Adipocyte (in vitro differentiated cells): Measurements from ENCODE around the gene MAPK11.

Source experiments
- DNase-seq: peaks from one replicate; pipeline ENCODE4 v3.0.0-alpha.2; 2015; ENCODE audit warnings: low read depth
- H3K27me3 ChIP-seq: replicated peaks from 2 replicates; pipeline ENCODE4 v1.7.0; 2013; ENCODE audit warnings: mild to moderate bottlenecking, low read length, moderate library complexity; ENCODE audit not compliant: control insufficient read depth, insufficient read depth
- H3K36me3 ChIP-seq: 2 replicates; pipeline ENCODE4 v1.7.0; 2013; ENCODE audit warnings: low read length, mild to moderate bottlenecking, moderate library complexity; ENCODE audit not compliant: control insufficient read depth, insufficient read depth, severe bottlenecking
- H3K4me1 ChIP-seq: 2 replicates; pipeline ENCODE4 v1.7.0; 2013; ENCODE audit warnings: mild to moderate bottlenecking, low read length, moderate library complexity; ENCODE audit not compliant: control insufficient read depth, insufficient read depth
- H3K4me3 ChIP-seq: 2 replicates; pipeline ENCODE4 v1.7.0; 2013; ENCODE audit warnings: mild to moderate bottlenecking, low read length, moderate library complexity
- H3K9ac ChIP-seq: 2 replicates; pipeline ENCODE4 v1.7.0; 2013; ENCODE audit warnings: mild to moderate bottlenecking, low read length, moderate library complexity
- H3K9me3 ChIP-seq: 2 replicates; pipeline ENCODE4 v1.7.0; 2013; ENCODE audit warnings: mild to moderate bottlenecking, low read length, moderate library complexity; ENCODE audit not compliant: control insufficient read depth

Gene MAPK11

DNA sequence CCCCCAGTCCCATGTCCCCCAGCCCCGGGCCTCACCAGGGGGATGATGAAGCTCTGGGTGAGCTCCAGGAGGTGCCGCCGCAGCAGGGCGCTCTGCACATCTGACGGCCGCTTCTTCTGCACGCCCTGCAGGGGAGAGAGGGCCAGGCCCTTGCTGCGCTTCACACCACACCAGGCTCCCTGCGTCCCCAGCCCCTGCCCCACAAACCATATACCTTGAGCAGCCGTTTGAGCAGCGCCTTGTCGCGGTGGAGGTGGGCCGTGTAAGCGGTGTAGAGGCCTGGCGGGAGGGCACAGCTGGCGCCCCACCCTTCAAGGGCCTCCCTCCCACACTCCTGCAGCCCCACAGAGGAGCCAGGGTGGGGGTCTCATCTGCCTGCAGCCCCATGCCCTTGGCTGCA is 43.4 kb upstream of the MAPK11 start:
- no peak for DNase-seq
- H3K9me3 ChIP-seq = no peaks in the 10 kb centered on the region
- no peak overlapping the region for H3K9ac ChIP-seq
- H3K27me3 ChIP-seq = no peaks in the 10 kb centered on the region
- no peak overlapping the region for H3K4me3 ChIP-seq
- H3K36me3 ChIP-seq = no peaks in the 10 kb centered on the region
- peaks cover 5% of the 10 kb centered on the region for H3K4me1 ChIP-seq

DNA sequence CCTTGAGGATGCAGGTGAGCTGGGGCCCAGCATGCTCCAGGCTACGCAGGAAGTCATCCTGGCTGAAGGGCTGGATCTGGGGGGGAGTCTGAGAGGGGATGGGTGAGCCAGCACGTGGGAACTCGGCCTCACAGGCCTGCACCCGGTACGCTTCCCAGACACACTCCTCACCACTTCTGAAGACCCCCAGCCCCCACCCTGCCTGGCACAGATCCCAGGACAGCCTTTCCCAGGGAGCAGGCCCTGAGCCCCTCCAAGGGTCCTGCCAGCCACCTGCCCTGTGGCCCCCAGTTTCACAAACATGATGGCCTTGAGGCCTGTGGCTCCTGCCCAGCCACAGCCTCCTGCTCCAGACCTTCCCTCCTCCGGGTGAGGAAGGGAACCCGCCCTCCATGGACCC is 42.8 kb upstream of the MAPK11 start:
- no peak overlapping the region for H3K4me3 ChIP-seq
- no peaks in the 10 kb centered on the region for H3K27me3 ChIP-seq
- H3K9me3 ChIP-seq = no peaks in the 10 kb centered on the region
- H3K9ac ChIP-seq = no peak overlapping the region
- H3K36me3 ChIP-seq = no peaks in the 10 kb centered on the region
- no peak for DNase-seq
- H3K4me1 ChIP-seq = peaks cover 10% of the 10 kb centered on the region

DNA sequence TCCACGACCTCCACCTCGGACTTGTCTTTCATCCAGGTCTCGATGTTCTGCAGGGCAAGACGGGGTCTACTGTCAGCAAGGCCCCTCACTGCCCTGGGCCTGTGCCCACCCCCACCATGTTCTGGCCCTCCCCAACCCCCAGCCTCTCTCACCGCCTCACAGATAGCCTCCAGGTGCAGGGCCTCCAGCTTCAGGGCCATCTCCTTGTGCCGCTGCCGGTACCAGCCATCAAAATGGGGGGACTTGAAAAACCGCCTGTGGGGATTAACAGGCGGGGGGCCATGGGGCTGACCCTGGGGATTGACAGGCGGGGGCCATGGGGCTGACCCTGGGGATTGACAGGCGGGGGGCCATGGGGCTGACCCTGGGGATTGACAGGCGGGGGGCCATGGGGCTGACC is 42.2 kb upstream of the MAPK11 start:
- DNase-seq = no peak
- H3K9ac ChIP-seq = no peak overlapping the region

DNA sequence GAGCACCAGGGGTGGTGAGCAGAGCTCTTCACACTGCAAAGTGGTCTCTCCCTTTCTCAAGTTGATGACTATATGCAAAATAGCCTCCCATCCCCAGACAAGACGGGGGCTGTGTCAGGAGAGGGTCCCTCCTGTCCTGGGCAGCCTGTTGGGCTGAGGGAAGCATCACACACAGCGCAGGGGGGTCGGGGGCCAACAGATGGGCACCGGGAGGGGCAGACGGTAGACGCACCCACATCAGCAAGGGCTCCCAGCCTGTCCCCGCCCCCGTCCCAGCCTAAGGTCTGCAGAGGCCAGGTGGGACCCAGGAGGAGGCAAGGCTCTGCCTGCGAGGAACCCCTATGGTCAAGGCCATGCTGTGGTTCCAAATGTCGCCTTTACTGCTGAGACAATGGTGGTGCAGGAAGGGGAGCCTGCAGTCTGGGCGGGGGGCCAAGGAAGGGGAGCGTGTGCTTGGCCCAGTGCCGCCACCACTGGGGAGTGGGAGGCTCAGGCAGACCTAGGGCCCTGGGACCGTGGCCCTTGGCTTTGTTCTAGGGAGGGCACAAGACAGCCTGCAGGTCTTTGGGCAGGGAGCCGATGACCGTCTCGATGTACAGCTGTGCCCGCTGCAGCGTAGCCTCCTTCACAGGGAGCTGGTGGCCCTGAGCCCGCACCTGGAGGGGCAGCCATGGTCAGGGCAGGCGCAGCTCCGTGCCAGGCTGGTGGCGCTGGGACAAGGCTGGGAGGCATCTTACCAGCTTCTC is 41.6 kb upstream of the MAPK11 start:
- H3K9ac ChIP-seq = no peak overlapping the region
- H3K4me3 ChIP-seq = no peak overlapping the region
- peaks cover 12% of the 10 kb centered on the region for H3K4me1 ChIP-seq

More for the DNA sequence above, 42.2 kb upstream of the MAPK11 start:
- Histone ChIP-seq H3K9me3 (no peaks in the 10 kb centered on the region), H3K27me3 (no peaks in the 10 kb centered on the region), H3K4me3 (no peak overlapping the region), H3K36me3 (no peaks in the 10 kb centered on the region), H3K4me1 (peaks cover 12% of the 10 kb centered on the region)

DNA sequence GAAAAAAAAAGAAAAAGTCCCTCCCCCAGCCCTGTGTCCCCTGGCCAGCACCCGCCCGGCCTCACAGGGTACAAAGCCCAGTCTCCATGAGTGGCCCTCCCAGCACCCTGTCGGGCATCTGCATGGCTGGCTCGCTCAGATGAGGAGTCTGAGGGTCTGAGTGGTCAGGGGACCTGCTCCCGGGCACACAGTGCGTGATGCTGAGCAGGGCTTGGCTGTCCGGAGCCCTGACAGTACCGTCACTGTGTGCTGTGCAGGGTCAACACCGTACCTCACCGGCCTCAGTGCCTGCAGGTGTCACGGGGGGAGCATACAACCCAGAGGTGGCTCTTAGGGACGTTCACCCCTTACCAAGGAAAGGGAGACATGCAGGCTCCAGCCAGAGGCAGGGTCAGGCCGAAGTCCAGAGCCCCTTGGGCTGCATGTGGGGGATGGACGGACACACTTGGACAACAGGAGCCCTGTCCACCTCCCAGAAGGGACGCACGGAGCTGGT is 40.8 kb upstream of the MAPK11 start:
- Histone ChIP-seq H3K27me3 (no peaks in the 10 kb centered on the region), H3K4me3 (no peak overlapping the region), H3K9me3 (no peaks in the 10 kb centered on the region), H3K9ac (no peak overlapping the region), H3K36me3 (no peaks in the 10 kb centered on the region), H3K4me1 (peaks cover 12% of the 10 kb centered on the region)
- no peak for DNase-seq

More for the DNA sequence above, 41.6 kb upstream of the MAPK11 start:
- Histone ChIP-seq H3K27me3 (no peaks in the 10 kb centered on the region), H3K36me3 (no peaks in the 10 kb centered on the region), H3K9me3 (no peaks in the 10 kb centered on the region)
- DNase-seq = no peak

DNA sequence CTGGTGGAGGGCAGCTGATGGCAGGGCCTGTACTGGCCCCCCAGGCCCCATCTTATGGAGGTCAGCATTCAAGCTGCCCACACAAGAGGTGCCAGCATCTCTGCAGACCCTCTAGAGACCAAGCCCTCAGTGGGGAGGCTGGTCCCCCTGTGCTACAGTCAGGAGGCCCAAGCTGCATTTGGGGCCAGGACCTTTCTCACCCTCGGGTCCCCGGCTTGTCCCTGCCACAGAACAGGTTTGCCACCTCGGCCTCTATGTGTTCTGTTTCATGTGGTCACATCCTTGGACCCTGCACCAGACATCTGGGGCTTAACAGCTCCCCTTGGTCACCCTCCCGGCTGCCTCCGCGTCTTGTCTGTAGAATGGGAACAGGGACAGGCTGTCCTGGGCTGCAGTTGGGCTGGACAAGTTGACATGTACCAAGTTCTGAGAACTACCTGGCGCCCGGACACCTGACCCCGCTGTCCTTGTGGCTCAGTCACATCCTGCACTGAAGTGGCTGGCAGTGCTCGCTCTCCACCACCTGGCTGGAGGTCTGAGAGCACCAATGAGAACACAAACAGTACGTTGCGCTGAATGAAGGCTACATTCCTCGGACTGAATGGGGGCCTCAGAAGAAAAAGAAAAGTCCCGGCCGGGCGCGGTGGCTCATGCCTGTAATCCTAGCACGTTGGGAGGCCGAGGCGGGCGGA is 40.0 kb upstream of the MAPK11 start:
- no peak overlapping the region for H3K9ac ChIP-seq
- DNase-seq = no peak
- no peaks in the 10 kb centered on the region for H3K9me3 ChIP-seq
- H3K36me3 ChIP-seq = no peaks in the 10 kb centered on the region
- peaks cover 16% of the 10 kb centered on the region for H3K4me1 ChIP-seq
- no peak overlapping the region for H3K4me3 ChIP-seq
- H3K27me3 ChIP-seq = no peaks in the 10 kb centered on the region

DNA sequence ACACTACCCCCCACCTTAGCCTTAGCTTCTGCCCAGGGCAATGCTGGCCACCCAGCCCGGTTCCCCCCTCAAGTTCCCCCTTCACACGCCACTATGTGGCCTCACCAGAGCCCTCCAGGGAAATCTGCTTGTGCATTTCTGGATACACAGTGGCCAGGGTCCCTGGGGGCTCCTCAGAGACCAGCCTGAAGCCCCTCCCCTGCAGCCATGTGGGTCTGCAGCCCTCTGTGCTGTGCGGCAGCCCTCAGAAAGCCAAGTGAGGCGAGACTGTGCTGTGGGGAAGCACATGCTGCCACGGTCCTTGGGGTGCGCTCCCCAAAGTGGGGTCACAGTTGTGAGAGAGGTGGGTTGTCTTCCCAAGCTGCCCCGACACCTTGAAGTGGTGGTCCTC is 39.4 kb upstream of the MAPK11 start:
- peaks cover 22% of the 10 kb centered on the region for H3K4me1 ChIP-seq
- no peaks in the 10 kb centered on the region for H3K36me3 ChIP-seq
- DNase-seq = no peak
- H3K9ac ChIP-seq = no peak overlapping the region
- H3K27me3 ChIP-seq = no peaks in the 10 kb centered on the region
- H3K9me3 ChIP-seq = no peaks in the 10 kb centered on the region
- H3K4me3 ChIP-seq = no peak overlapping the region

DNA sequence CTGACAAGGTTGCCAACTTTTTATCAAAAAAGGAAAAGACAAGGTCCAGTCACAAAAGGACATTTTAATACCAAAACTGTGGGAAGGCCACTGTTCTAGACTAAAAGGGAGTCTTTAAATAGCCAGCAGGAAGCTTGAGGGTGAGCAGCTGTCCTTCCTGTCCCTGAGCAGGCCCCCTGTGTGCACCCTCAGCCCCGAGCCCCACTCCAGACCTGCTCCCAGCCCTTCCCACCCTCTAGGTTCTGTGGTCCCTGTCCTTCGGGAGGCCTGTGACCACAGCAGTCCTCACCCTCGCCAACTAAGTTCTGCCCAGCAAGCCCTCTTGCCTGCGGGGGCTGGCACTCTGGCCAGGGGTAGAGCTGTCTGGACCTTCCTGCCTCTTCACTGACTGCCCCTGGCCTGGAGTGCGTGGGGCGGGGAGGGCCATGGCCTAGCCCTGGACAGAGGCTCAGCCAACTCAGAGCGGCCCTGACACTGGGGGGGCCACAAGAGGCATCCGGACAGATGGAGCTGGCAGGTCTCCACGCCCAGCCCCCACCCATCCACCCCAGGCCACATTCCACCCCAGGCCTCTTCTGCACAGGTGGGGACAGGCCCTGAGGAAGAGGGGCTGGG is 38.9 kb upstream of the MAPK11 start:
- H3K9me3 ChIP-seq = no peaks in the 10 kb centered on the region
- peak overlapping the region; percentile 58 for H3K9ac ChIP-seq
- H3K27me3 ChIP-seq = no peaks in the 10 kb centered on the region
- peaks cover 26% of the 10 kb centered on the region for H3K4me1 ChIP-seq
- H3K36me3 ChIP-seq = no peaks in the 10 kb centered on the region
- DNase-seq = peak; percentile 15
- no peak overlapping the region for H3K4me3 ChIP-seq

DNA sequence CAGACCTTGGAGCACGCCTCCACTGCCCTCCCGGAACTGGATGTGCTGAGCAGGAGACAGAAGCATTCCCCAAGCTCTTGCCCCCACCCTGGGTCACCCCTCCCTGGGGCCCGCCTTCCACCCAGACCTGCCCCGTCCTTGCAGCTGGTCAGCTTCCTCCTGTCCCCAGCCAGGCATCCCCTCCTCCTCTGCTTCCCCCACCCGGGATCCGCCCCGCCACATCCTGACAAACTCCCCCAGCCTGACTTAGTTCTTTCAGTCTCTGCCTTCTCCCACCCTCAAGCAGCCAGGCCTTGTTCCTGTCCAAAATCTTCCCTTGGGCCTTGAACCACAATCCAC is 38.4 kb upstream of the MAPK11 start:
- Histone ChIP-seq H3K36me3 (no peaks in the 10 kb centered on the region), H3K4me1 (peaks cover 31% of the 10 kb centered on the region), H3K4me3 (no peak overlapping the region), H3K9me3 (no peaks in the 10 kb centered on the region), H3K27me3 (no peaks in the 10 kb centered on the region), H3K9ac (peak overlapping the region; percentile 58)
- DNase-seq = peak; percentile 46

DNA sequence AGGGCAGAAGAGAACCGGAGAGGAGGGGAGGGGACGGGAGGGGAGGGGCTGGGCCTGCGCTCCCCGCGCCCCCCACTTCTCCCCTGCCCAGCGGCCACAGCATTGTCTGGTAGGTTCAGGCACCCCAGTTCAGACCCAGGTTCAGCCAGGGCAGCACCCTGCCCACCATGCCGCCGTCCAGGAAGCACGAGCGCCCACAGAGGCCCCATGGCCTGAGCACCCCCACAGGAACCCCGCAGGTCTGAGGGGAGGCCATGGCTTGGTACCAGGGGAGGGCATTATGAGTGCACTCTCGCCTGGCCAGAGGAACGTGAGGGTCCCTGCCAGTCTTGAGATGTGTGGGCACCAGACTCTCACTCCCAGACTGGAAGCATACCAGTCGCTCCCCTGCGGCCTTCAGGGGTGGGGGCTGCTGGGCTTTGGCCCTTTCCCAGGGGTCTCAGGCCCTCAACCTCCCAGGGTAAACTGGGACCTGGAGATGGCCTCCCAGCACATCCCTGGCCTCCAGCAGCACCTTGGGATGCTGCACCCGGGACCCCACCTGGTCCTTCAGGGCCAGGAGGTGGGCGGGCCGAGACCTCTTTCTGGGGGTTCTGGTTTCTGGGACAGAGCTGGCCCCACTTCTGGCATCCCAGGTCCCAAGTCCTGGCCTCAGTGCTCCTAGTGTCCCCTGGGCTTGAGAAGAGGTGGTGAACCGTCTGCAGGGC is 37.9 kb upstream of the MAPK11 start:
- Histone ChIP-seq H3K9me3 (no peaks in the 10 kb centered on the region), H3K9ac (peak overlapping the region; percentile 54), H3K36me3 (no peaks in the 10 kb centered on the region), H3K4me1 (peaks cover 37% of the 10 kb centered on the region), H3K4me3 (peak overlapping the region; percentile 29), H3K27me3 (no peaks in the 10 kb centered on the region)
- DNase-seq = peak; percentile 23
